GM23338 (cell line): Measurements from ENCODE around the gene TBC1D17. TPM values are rescaled to one million over a fixed set of nuclear protein-coding genes. Genes with fewer than 3 reads are reported as not detected.

ENCODE experiments used
- POLR2AphosphoS5 ChIP-seq: IDR thresholded peaks from 2 replicates; pipeline ENCODE4 v1.6.1; 2016; ENCODE audit warnings: antibody characterized with exemption, low read depth
- ZNF114 ChIP-seq: fragments of 250-450 bp; sonication (Bioruptor Pico); IDR thresholded peaks from 2 replicates; pipeline ENCODE4 v1.5.0; 2020; ENCODE audit warnings: mild to moderate bottlenecking, moderate library complexity
- ZNF462 ChIP-seq: fragments of 250-450 bp; sonication (Bioruptor Pico); IDR thresholded peaks from 2 replicates; pipeline ENCODE4 v1.5.0; 2020; ENCODE audit warnings: mild to moderate bottlenecking, moderate library complexity
- polyA plus RNA-seq: library from polyadenylated mRNA; unstranded; fragments of >200 nt; fragmentation: Nextera tagmentation; extraction: Ambion mirVana; gene quantifications from 2 replicates; pipeline ENCODE4 v1.2.1, GENCODE V29; 2016
- total RNA-seq: library from RNA; depleted of rRNA; stranded (reverse); fragments of >200 nt; shearing (Covaris generic); gene quantifications from 2 replicates; pipeline ENCODE4 v1.2.3, GENCODE V29; 2014
- TF ChIP-seq, protein P1 (sequence below): IDR thresholded peaks from 2 replicates; pipeline ENCODE4 v1.6.1; 2016; ENCODE audit warnings: antibody characterized with exemption
- TF ChIP-seq, protein P2 (sequence below): IDR thresholded peaks from one replicate; pipeline ENCODE4 v1.6.1; 2018; ENCODE audit warnings: antibody characterized with exemption; ENCODE audit not compliant: unreplicated experiment

TBC1D17 gene
- total and polyA plus RNA-seq, 2 experiments from 2014 or later = 19.3 to 43.1 TPM

- TF ChIP-seq ZNF462 (no peak), POLR2AphosphoS5 (no peak), ZNF114 (no peak)
- TF ChIP-seq, protein P1, sequence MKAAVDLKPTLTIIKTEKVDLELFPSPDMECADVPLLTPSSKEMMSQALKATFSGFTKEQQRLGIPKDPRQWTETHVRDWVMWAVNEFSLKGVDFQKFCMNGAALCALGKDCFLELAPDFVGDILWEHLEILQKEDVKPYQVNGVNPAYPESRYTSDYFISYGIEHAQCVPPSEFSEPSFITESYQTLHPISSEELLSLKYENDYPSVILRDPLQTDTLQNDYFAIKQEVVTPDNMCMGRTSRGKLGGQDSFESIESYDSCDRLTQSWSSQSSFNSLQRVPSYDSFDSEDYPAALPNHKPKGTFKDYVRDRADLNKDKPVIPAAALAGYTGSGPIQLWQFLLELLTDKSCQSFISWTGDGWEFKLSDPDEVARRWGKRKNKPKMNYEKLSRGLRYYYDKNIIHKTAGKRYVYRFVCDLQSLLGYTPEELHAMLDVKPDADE = no peak
- TF ChIP-seq, protein P2, sequence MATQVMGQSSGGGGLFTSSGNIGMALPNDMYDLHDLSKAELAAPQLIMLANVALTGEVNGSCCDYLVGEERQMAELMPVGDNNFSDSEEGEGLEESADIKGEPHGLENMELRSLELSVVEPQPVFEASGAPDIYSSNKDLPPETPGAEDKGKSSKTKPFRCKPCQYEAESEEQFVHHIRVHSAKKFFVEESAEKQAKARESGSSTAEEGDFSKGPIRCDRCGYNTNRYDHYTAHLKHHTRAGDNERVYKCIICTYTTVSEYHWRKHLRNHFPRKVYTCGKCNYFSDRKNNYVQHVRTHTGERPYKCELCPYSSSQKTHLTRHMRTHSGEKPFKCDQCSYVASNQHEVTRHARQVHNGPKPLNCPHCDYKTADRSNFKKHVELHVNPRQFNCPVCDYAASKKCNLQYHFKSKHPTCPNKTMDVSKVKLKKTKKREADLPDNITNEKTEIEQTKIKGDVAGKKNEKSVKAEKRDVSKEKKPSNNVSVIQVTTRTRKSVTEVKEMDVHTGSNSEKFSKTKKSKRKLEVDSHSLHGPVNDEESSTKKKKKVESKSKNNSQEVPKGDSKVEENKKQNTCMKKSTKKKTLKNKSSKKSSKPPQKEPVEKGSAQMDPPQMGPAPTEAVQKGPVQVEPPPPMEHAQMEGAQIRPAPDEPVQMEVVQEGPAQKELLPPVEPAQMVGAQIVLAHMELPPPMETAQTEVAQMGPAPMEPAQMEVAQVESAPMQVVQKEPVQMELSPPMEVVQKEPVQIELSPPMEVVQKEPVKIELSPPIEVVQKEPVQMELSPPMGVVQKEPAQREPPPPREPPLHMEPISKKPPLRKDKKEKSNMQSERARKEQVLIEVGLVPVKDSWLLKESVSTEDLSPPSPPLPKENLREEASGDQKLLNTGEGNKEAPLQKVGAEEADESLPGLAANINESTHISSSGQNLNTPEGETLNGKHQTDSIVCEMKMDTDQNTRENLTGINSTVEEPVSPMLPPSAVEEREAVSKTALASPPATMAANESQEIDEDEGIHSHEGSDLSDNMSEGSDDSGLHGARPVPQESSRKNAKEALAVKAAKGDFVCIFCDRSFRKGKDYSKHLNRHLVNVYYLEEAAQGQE = no peak
These were observed 10.4 kb downstream of the TBC1D17 start (continued) for GRCh38 chr19:49887665-49888509.
